Left lung (tissue), 10 donors: ENCODE results near the gene SPEM2. TPM values are rescaled to one million over a fixed set of nuclear protein-coding genes. Genes with fewer than 3 reads are reported as not detected.

Experiments
- ATAC-seq: fragments of 200-7000 bp; cut with Tn5 transposase; one replicate; pipeline ENCODE4 v1.9.1; 2020; ENCODE audit warnings: moderate library complexity
- DNase-seq, 4 donors: peaks; one replicate each; pipeline ENCODE4 v3.0.0-alpha.2; 2013 to 2020
- H3K27ac ChIP-seq, 2 donors: fragments of 200-600 bp; sonication (generic) in 1 of 2; one replicate each; pipeline versions ENCODE4 v1.5.0 to v1.8.0; 2020 to 2021
- H3K27me3 ChIP-seq, 2 donors: fragments of 200-600 bp; sonication (generic) in 1 of 2; one replicate each; pipeline versions ENCODE4 v1.5.0 to v1.8.0; 2020 to 2021
- H3K36me3 ChIP-seq, 2 donors: fragments of 200-600 bp; sonication (generic) in 1 of 2; one replicate each; pipeline versions ENCODE4 v1.5.0 to v1.8.0; 2020 to 2021
- H3K4me1 ChIP-seq, 2 donors: fragments of 200-600 bp; one replicate each; pipeline ENCODE4 v1.8.0; 2021
- H3K4me3 ChIP-seq, 2 donors: fragments of 200-600 bp; sonication (generic) in 1 of 2; one replicate each; pipeline versions ENCODE4 v1.5.0 to v1.8.0; 2020 to 2021; ENCODE audit warnings: mild to moderate bottlenecking in 1 of 2
- H3K9me3 ChIP-seq, 2 donors: fragments of 200-600 bp; sonication (generic) in 1 of 2; one replicate each; pipeline versions ENCODE4 v1.5.0 to v1.8.0; 2020 to 2021
- intact Hi-C, 2 donors: fragments of 100-400 bp; cut with DNase I; formaldehyde crosslinking; loops; one replicate each; pipeline versions ENCODE4 v1.11.2 to v1.14.2; 2022
- polyA plus RNA-seq, 6 donors: library from polyadenylated mRNA; unstranded; fragments of 120-200 nt; gene quantifications; one replicate each; pipeline ENCODE4 v1.2.1, GENCODE V29; 2013; ENCODE audit not compliant: insufficient read length in 6 of 6
- total RNA-seq, 2 donors: library from RNA; stranded (reverse); fragmentation: NEBNext Ultra II Directional; extraction: Animal tissue kit (Norgen Biotek cat#: 25700); gene quantifications; one replicate each; pipeline ENCODE4 v1.2.1, GENCODE V29; 2021
- TF ChIP-seq, protein P1 (sequence below), 2 donors: fragments of 200-600 bp; sonication (generic) in 1 of 2; IDR thresholded peaks; one replicate each; pipeline versions ENCODE4 v1.5.0 to v1.8.0; 2021; ENCODE audit warnings: antibody characterized with exemption in 2 of 2
- donor health status: DM: no; HTN: yes; CAD: no.
- donor health status: DM: no; HTN: no; CAD: no.

SPEM2 gene
- total and polyA plus RNA-seq, 8 donors, result not detected

DNA sequence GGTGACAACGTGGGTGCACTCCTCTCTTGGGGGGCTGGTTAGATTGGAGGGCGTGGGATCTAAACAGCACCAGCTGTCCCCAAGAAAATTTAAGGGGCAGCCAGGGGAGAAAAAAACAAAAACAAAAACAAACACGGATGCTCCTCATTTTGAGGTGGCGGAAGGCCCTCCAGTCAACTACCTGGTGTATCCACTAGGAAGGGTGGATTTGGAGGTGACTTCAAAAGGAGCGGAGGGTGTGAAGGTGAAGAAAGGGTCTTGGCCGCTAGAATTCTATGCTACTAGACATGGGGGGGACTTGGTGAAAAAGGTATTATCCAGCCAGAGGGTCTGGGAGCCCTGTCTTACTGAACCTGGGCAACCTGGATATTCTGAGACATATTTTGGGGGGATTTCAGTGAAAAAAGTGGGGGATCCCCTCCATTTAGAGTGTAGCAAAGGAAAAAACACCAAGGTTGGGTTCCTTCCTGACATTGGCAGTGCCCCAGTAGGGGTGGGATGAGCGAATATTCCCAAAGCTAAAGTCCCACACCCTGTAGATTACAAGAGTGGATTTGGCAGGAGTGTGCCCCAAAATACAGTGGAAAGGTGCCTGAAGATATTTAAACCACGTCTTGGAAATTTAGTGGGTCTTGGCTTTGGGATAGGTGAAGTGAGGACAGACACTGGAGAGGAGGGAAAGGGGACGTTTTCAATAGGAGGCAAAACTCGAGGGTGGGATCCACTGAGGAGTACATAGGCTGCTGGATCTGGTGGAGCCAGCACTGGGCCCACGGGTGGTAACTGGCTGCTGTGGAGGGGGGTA, 13.4 kb downstream of the SPEM2 start:
- no peaks in the 10 kb centered on the region for H3K9me3 ChIP-seq
- H3K27ac ChIP-seq, result no peak overlapping the region
- ATAC-seq (no peak), DNase-seq (no peak)
- H3K4me1 ChIP-seq, result peaks cover 28 to 59% of the 10 kb centered on the region in 2 donors
- H3K27me3 ChIP-seq, result peaks cover 17 to 49% of the 10 kb centered on the region in 2 donors
- TF ChIP-seq, protein P1, sequence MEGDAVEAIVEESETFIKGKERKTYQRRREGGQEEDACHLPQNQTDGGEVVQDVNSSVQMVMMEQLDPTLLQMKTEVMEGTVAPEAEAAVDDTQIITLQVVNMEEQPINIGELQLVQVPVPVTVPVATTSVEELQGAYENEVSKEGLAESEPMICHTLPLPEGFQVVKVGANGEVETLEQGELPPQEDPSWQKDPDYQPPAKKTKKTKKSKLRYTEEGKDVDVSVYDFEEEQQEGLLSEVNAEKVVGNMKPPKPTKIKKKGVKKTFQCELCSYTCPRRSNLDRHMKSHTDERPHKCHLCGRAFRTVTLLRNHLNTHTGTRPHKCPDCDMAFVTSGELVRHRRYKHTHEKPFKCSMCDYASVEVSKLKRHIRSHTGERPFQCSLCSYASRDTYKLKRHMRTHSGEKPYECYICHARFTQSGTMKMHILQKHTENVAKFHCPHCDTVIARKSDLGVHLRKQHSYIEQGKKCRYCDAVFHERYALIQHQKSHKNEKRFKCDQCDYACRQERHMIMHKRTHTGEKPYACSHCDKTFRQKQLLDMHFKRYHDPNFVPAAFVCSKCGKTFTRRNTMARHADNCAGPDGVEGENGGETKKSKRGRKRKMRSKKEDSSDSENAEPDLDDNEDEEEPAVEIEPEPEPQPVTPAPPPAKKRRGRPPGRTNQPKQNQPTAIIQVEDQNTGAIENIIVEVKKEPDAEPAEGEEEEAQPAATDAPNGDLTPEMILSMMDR (IDR thresholded peaks at IDR 0.05), result no peak
- peak overlapping the region; percentile 16 to 72 for H3K4me3 ChIP-seq
- intact Hi-C loops, result loop anchor here in 1 of 2 donors (10.0 kb wide), 1 partner anchor 84 kb away; the partner anchor contains the start of genes KCTD11 and TMEM95
- H3K36me3 ChIP-seq, result no peaks in the 10 kb centered on the region

DNA sequence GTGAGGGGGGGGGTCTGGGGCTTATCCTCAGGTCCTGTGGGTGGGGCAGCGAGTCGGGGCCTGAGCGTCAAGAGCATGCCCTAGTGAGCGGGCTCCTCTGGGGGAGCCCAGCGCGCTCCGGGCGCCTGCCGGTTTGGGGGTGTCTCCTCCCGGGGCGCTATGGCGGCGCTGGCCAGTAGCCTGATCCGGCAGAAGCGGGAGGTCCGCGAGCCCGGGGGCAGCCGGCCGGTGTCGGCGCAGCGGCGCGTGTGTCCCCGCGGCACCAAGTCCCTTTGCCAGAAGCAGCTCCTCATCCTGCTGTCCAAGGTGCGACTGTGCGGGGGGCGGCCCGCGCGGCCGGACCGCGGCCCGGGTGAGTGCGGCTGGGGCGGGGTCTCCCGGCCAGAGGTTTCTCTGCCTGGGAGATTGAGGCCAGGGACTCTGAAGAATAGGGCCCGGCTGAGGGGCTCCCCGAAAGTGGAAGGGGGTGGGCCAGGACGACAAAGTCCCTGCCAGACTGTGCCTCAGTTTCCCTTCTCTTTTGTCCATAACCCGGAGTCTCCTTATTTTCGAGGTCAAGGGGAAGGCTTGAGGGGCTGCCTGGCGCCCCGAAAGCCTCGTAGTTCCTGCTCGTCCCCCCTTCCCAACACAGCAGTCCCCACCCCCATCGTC, 14.2 kb downstream of the SPEM2 start, which contains the start of gene FGF11:
TSS of gene FGF11 (plus strand) at position 51 of the 651 bp plus-strand sequence. CDS start at position 160, 109 bp downstream.
- intact Hi-C loops, result loop anchor here in 1 of 2 donors (10.0 kb wide), 1 partner anchor 85 kb away; the partner anchor contains the start of genes KCTD11 and TMEM95
- Histone ChIP-seq H3K27ac (no peak within 1 kb of the TSS), H3K4me3 (peak within 1 kb of the TSS; percentile 21 to 72), H3K9me3 (no peaks in the 10 kb centered on the region), H3K27me3 (peaks cover 17 to 54% of the 10 kb centered on the region in 2 donors), H3K4me1 (peaks cover 28 to 58% of the 10 kb centered on the region in 2 donors), H3K36me3 (no peaks in the 10 kb centered on the region)
- peak in 1 of 4 donors; percentile 79 for DNase-seq
- no peak for ATAC-seq
- TF ChIP-seq, protein P1 (IDR thresholded peaks at IDR 0.05), result no peak

DNA sequence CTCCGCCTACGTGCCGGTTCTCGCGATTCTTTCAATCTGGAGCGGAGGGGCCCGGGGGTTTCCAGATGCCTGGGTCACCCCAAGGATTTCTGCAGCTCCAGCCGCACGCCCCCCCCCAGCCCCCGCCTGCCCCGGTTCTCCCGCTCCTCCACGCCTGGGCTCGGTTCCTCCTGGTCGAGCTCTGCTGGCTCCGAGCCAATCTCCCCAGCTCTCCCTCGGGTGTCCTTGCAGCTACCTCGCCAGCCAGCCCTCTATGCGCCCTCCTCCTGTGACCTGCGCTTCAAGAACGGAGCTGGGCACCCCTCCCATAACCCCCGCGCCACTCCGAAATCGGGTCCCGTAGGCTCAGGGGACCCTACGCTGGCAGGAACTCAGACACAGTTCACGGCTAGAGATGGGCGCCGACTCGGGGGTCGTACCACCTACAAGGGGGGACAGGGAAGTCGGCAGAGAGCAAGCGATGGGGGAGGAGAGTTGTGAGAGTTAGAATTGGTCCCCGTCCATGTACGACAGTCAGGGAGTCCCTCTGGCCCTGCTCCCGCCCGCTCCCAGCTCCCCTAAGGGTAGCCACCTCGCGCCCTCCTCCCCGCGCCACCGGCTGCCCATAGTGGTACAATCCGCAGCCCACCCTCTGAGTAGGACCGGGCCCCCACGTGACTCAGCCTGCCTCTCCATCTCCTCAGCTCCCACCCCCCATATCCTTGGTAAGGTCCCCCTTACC, 14.9 kb downstream of the SPEM2 start:
- H3K27ac ChIP-seq, result no peak overlapping the region
- peak overlapping the region; percentile 14 to 21 for H3K4me3 ChIP-seq
- H3K4me1 ChIP-seq, result peaks cover 32 to 62% of the 10 kb centered on the region in 2 donors

DNA sequence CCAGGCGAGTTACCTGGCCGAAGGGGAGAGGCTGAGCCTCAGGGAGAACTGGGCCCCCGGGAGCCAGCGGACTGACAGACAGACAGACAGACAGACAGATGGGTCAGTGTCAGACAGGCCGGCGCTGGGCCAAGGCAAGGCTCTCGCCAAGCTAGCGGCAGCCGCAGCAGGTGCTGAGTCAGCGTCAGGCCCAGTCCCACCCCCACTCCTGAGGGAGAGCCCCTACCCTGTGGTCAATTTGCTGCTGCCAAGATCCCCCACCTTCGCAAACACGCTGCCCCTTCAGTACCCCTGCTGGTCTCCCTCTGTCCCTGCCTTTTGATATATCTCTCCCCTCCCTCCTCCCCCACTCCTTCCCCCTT, 15.4 kb downstream of the SPEM2 start:
- H3K9me3 ChIP-seq, result no peaks in the 10 kb centered on the region
- peaks cover 32 to 63% of the 10 kb centered on the region in 2 donors for H3K4me1 ChIP-seq
- peaks cover 17 to 67% of the 10 kb centered on the region in 2 donors for H3K27me3 ChIP-seq
- peak in 2 of 4 donors; percentile 58 to 83 for DNase-seq
- ATAC-seq, result no peak
- H3K27ac ChIP-seq, result no peak overlapping the region
- intact Hi-C loops, result no loop called here
- H3K36me3 ChIP-seq, result no peaks in the 10 kb centered on the region
- TF ChIP-seq, protein P1 (IDR thresholded peaks at IDR 0.05), result no peak
- H3K4me3 ChIP-seq, result no peak overlapping the region

More for the DNA sequence above, 14.9 kb downstream of the SPEM2 start:
- Histone ChIP-seq H3K36me3 (no peaks in the 10 kb centered on the region), H3K27me3 (peaks cover 17 to 61% of the 10 kb centered on the region in 2 donors), H3K9me3 (no peaks in the 10 kb centered on the region)
- intact Hi-C loops, result no loop called here
- ATAC-seq (no peak), DNase-seq (peak in 3 of 4 donors; percentile 31 to 84 (median 55))
- TF ChIP-seq, protein P1 (IDR thresholded peaks at IDR 0.05), result no peak
